HG03097 (cell line): ENCODE measurements around the gene EIPR1.
A peak's percentile ranks its signal among the peaks of the same experiment; 100 is the strongest.

Experiments used
- ATAC-seq: cut with Tn5 transposase; IDR thresholded peaks from one replicate; pipeline ENCODE4 v1.9.1; 2021; ENCODE audit not compliant: unreplicated experiment, low FRiP score

The EIPR1 gene

GRCh38 chr2:3309496-3310355, 67.9 kb downstream of the EIPR1 start:
- no peak for ATAC-seq

GRCh38 chr2:3307901-3308300, 69.7 kb downstream of the EIPR1 start:
- ATAC-seq, result no peak

- no peak for ATAC-seq
Observed at GRCh38 chr2:3307236-3307635, 70.4 kb downstream of the EIPR1 start.

- ATAC-seq, result no peak
Observed at GRCh38 chr2:3305952-3306351, 71.7 kb downstream of the EIPR1 start.

GRCh38 chr2:3305431-3305830, 72.2 kb downstream of the EIPR1 start:
- no peak for ATAC-seq

GRCh38 chr2:3303583-3304406, 73.8 kb downstream of the EIPR1 start:
- peak; percentile 95 for ATAC-seq

- peak; percentile 12 for ATAC-seq
Observed at GRCh38 chr2:3302751-3303582, 74.7 kb downstream of the EIPR1 start.

GRCh38 chr2:3302421-3302750, 75.2 kb downstream of the EIPR1 start:
- ATAC-seq, result no peak

GRCh38 chr2:3301001-3301400, 76.6 kb downstream of the EIPR1 start:
- no peak for ATAC-seq

GRCh38 chr2:3300224-3300995, 77.2 kb downstream of the EIPR1 start:
- no peak for ATAC-seq

GRCh38 chr2:3299703-3300102, 77.9 kb downstream of the EIPR1 start:
- ATAC-seq, result no peak

- ATAC-seq, result no peak
Observed at GRCh38 chr2:3299130-3299529, 78.5 kb downstream of the EIPR1 start.

GRCh38 chr2:3298191-3298590, 79.4 kb downstream of the EIPR1 start:
- ATAC-seq, result no peak

GRCh38 chr2:3297523-3297922, 80.1 kb downstream of the EIPR1 start:
- ATAC-seq, result no peak

GRCh38 chr2:3296182-3296972, 81.2 kb downstream of the EIPR1 start:
- no peak for ATAC-seq

- no peak for ATAC-seq
Observed at GRCh38 chr2:3294493-3294892, 83.1 kb downstream of the EIPR1 start.

- no peak for ATAC-seq
Observed at GRCh38 chr2:3294069-3294468, 83.5 kb downstream of the EIPR1 start.

GRCh38 chr2:3293221-3293620, 84.4 kb downstream of the EIPR1 start:
- ATAC-seq, result no peak

- no peak for ATAC-seq
Observed at GRCh38 chr2:3292416-3292815, 85.2 kb downstream of the EIPR1 start.
